Measurements from ENCODE around the gene MEI1. TPM values are rescaled to one million over a fixed set of nuclear protein-coding genes. Genes with fewer than 3 reads are reported as not detected.

The MEI1 gene
- total and polyA plus RNA-seq, 2 of the 4 experiments (the other 2 are of a cell fraction): 0.90 to 2.6 TPM

DNA sequence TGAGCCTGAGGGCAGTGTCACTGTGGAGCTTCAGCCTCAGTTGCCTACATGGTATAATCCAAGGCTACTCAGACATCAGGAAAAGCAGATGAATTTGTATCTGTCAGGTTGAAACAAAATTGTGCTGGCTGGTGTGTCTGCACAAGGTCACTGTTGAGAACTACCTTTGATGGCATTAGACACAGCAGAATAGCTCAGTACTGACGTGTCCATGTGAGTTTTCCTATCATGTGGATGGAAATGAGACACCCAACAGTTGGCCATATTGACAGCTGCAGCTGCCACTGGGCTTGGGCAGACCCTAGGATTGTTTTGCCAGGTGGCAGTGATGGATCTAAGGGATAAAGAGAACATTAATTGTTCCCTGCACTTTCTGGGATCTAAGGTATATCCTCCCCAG, 116.9 kb downstream of the MEI1 start:
- Histone ChIP-seq H3K56ac (ENCODE audit: extremely low read depth, insufficient read depth, low read length) (no peak overlapping the region), H2AK9ac (replicated peaks; ENCODE audit: low read depth, low read length, poor library complexity) (no peak overlapping the region), H3K27me3 (ENCODE audit: control insufficient read depth, insufficient read depth, low read length) (no peaks in the 10 kb centered on the region), H2BK5ac (ENCODE audit: low read depth, low read length, poor library complexity, severe bottlenecking) (no peak overlapping the region), H4K5ac (ENCODE audit: low read depth, low read length) (no peak overlapping the region), H4K8ac (ENCODE audit: low read depth in 2 of 2, low read length in 2 of 2) (no peak overlapping the region), H3K9ac (ENCODE audit: low read depth, low read length) (no peak overlapping the region), H3K36me3 (ENCODE audit: control insufficient read depth, insufficient read depth, low read length) (0 out of 2 replicates have a peak, but pooled peaks cover 4% of the 10 kb centered on the region), H4K20me1 (ENCODE audit: insufficient read depth, low read length) (no peaks in the 10 kb centered on the region), H2BK15ac (ENCODE audit: low read depth, low read length) (no peak overlapping the region), H4K91ac (ENCODE audit: insufficient read depth, low read depth, low read length) (no peak overlapping the region), H3K23ac (ENCODE audit: low read depth, low read length) (no peak overlapping the region), H2BK120ac (ENCODE audit: low read depth, low read length) (no peak overlapping the region), H3K4ac (ENCODE audit: low read depth, low read length) (no peak overlapping the region), H2BK20ac (ENCODE audit: low read depth, low read length) (no peak overlapping the region), H3K79me1 (ENCODE audit: low read depth in 1 of 2, low read length in 2 of 2) (no peaks in the 10 kb centered on the region), H3K4me1 (ENCODE audit: control insufficient read depth, insufficient read depth, low read length) (no peaks in the 10 kb centered on the region), H3K9me1 (ENCODE audit: insufficient read depth, low read length) (peaks cover 9% of the 10 kb centered on the region), H3K4me3 (ENCODE audit: insufficient read depth, low read depth, low read length) (no peak overlapping the region), H2AK5ac (ENCODE audit: low read depth, low read length) (no peak overlapping the region), H3K14ac (replicated peaks; ENCODE audit: low read depth, low read length) (no peak overlapping the region), H3K4me2 (ENCODE audit: low read depth, low read length) (no peak overlapping the region), H2AFZ (replicated peaks; ENCODE audit: low read length, poor library complexity) (no peak overlapping the region), H3K9me3 (ENCODE audit: control insufficient read depth, insufficient read depth, low read length) (no peaks in the 10 kb centered on the region), H3K18ac (ENCODE audit: low read depth, low read length) (no peak overlapping the region), H3K27ac (ENCODE audit: insufficient read depth, low read length) (no peak overlapping the region)
- CTCF ChIA-PET: interaction anchor here (0.6 kb wide), 1 partner anchor 949 kb away, joined by 5 read pairs; no protein-coding TSS in a partner anchor
- no peak for ATAC-seq (ENCODE audit: low read depth)
- POLR2A ChIA-PET (ENCODE audit: unreplicated experiment): no interaction called here
- dilution Hi-C loops (cut with HindIII; ENCODE audit: low sequenced_read_pairs, unreplicated experiment) (no loop called here), in situ Hi-C loops (cut with MboI; ENCODE audit: low sequenced_read_pairs) (no loop called here), intact Hi-C loops (cut with micrococcal nuclease) (no loop called here)
- no TSS peak for BruUV-seq (replicated peaks)
- no peak for TF ChIP-seq MAZ (IDR thresholded peaks at IDR 0.05; ENCODE audit: borderline replicate concordance, low read depth, low read length)
- TF ChIP-seq, protein P1, sequence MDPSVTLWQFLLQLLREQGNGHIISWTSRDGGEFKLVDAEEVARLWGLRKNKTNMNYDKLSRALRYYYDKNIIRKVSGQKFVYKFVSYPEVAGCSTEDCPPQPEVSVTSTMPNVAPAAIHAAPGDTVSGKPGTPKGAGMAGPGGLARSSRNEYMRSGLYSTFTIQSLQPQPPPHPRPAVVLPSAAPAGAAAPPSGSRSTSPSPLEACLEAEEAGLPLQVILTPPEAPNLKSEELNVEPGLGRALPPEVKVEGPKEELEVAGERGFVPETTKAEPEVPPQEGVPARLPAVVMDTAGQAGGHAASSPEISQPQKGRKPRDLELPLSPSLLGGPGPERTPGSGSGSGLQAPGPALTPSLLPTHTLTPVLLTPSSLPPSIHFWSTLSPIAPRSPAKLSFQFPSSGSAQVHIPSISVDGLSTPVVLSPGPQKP (IDR thresholded peaks at IDR 0.05; ENCODE audit: borderline replicate concordance, low read depth, low read length): no peak
- no peak for TF ChIP-seq MAFK (IDR thresholded peaks at IDR 0.05; ENCODE audit: low read depth, low read length)
- TF ChIP-seq CEBPB (IDR thresholded peaks at IDR 0.05; ENCODE audit: low read depth, low read length): no peak
- WGBS, 2 experiments (ENCODE audit: extremely low coverage in 2 of 2, insufficient read length in 1 of 2): no CpG with 5 or more reads among the region's 1 CpG
- DNase-seq: no peak
